ENCODE measurements around the gene TM4SF1. TPM values are rescaled to one million over a fixed set of nuclear protein-coding genes. Genes with fewer than 3 reads are reported as not detected.

The TM4SF1 gene
- total RNA-seq, 1 experiment from 2014 or later: 0.66 TPM

GRCh38 chr3:149353581-149354184, 23.8 kb downstream of the TM4SF1 start:
- Histone ChIP-seq H3K4me2 (ENCODE audit: low read length) (no peak overlapping the region), H3K27ac (ENCODE audit: low read depth, low read length) (no peak overlapping the region), H2AFZ (ENCODE audit: low read depth, low read length, poor library complexity, severe bottlenecking) (no peak overlapping the region), H3K36me3 (ENCODE audit: control insufficient read depth in 1 of 2, insufficient read depth in 2 of 2, low read length in 2 of 2) (no peaks in the 10 kb centered on the region), H3K9me2 (ENCODE audit: insufficient read depth) (no peaks in the 10 kb centered on the region), H3K79me2 (ENCODE audit: insufficient read depth, low read length) (no peaks in the 10 kb centered on the region), H3K27me3 (ENCODE audit: insufficient read depth, low read length) (no peaks in the 10 kb centered on the region), H3K4me3 (replicated peaks in 1 of 2; ENCODE audit: low read depth in 1 of 2, low read length in 2 of 2) (no peak overlapping the region), H3K9me3 (ENCODE audit: control insufficient read depth in 1 of 2, insufficient read depth in 1 of 2, low read depth in 1 of 2, low read length in 2 of 2) (no peaks in the 10 kb centered on the region), H3K9ac (ENCODE audit: low read length) (no peak overlapping the region), H3K4me1 (ENCODE audit: control insufficient read depth in 1 of 2, insufficient read depth in 2 of 2, low read length in 2 of 2) (peaks cover 3 to 8% of the 10 kb centered on the region in 2 experiments; a peak in 3 of 4 replicates), H4K20me1 (ENCODE audit: insufficient read depth) (no peaks in the 10 kb centered on the region)
- TF ChIP-seq CTCF (IDR thresholded peaks at IDR 0.05 in 2 of 3, conservative IDR thresholded peaks at IDR 0.05 in 1 of 3; ENCODE audit: borderline replicate concordance in 1 of 3, insufficient read depth in 1 of 3, low read depth in 2 of 3, low read length in 2 of 3) (no peak), SRF (IDR thresholded peaks at IDR 0.05; ENCODE audit: low read depth) (no peak), ELF1 (IDR thresholded peaks at IDR 0.05; ENCODE audit: borderline replicate concordance, low read depth) (no peak), REST (IDR thresholded peaks at IDR 0.05; ENCODE audit: low read depth) (no peak), ZNF274 (IDR thresholded peaks at IDR 0.05; ENCODE audit: low read depth, low read length) (no peak), CBX3 (IDR thresholded peaks at IDR 0.05; ENCODE audit: low read depth) (no peak), CEBPB (IDR thresholded peaks at IDR 0.05; ENCODE audit: low read depth) (no peak), TCF7L2 (IDR thresholded peaks at IDR 0.05; ENCODE audit: borderline replicate concordance, extremely low read depth, insufficient read depth, insufficient read length) (no peak), ZFX (IDR thresholded peaks at IDR 0.05) (no peak), ATF3 (IDR thresholded peaks at IDR 0.05) (no peak), EZH2 (IDR thresholded peaks at IDR 0.05) (no peak), RAD21 (IDR thresholded peaks at IDR 0.05; ENCODE audit: low read depth) (no peak)
- no TSS peak for BruUV-seq (replicated peaks)
- no peak for DNase-seq (ENCODE audit: low read depth, low spot score)
- intact Hi-C loops (cut with micrococcal nuclease): loop anchor here (2.0 kb wide), 1 partner anchor 135 kb away; no protein-coding TSS in a partner anchor
- ChIA-PET RAD21 (ENCODE audit: low non-redundant PET in 1 of 2, low total read pairs in 2 of 2, uncharacterized antibody in 2 of 2, unreplicated experiment in 2 of 2) (no interaction called here), CTCF (interaction anchor here (0.9 to 1.0 kb wide), 2 partner anchors 10 to 119 kb away, joined by 4 read pairs; no protein-coding TSS in a partner anchor), POLR2A (no interaction called here)
- no peak for ATAC-seq
